Measurements from ENCODE around the gene HMGB3.

Gene HMGB3

DNA sequence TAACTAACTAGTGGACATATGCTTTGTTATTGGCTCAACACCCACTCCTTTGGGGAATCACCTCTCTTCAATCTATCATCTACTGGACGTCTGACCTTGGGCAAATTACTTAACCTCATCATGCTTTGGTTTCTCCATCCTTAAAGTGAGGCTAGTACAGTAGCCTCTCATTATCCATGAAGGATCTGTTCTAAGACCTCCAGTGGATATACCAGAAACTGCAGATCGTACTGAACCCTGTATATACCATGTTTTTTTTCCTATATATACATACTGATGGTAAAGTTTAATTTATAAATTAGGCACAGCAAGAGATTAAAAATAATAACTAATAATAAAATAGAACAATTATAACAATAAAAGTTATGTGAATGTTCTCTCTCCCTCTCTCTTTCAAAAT is 56.2 kb downstream of the HMGB3 start:
- FAIRE-seq: no peak
- no peak for DNase-seq (ENCODE audit: insufficient read length, low spot score)

All from GM19239 (cell line).